Thymus (tissue), 11 donors: Measurements from ENCODE around the gene NPTX1. TPM values are rescaled to one million over a fixed set of nuclear protein-coding genes. Genes with fewer than 3 reads are reported as not detected.

ENCODE experiments used
- DNase-seq, 9 donors: peaks; one replicate each; pipeline ENCODE4 v3.0.0-alpha.2; 2013; ENCODE audit warnings: low spot score in 9 of 9, low read depth in 6 of 9, missing footprints in 1 of 9
- H3K27ac ChIP-seq, 2 donors: one replicate each; pipeline ENCODE4 v1.5.1; 2013; ENCODE audit warnings: control low read depth in 1 of 2, low read depth in 1 of 2, low read length in 1 of 2, mild to moderate bottlenecking in 1 of 2, moderate library complexity in 1 of 2
- H3K27me3 ChIP-seq, 2 donors: one replicate each; pipeline ENCODE4 v1.5.1; 2013; ENCODE audit warnings: low read length in 1 of 2; ENCODE audit not compliant: control insufficient read depth in 2 of 2, insufficient read depth in 1 of 2
- H3K36me3 ChIP-seq, 2 donors: one replicate each; pipeline ENCODE4 v1.5.1; 2013; ENCODE audit warnings: low read length in 1 of 2, mild to moderate bottlenecking in 1 of 2, moderate library complexity in 1 of 2; ENCODE audit not compliant: control insufficient read depth in 2 of 2, insufficient read depth in 2 of 2
- H3K4me1 ChIP-seq, 2 donors: one replicate each; pipeline ENCODE4 v1.5.1; 2013; ENCODE audit warnings: low read length in 2 of 2; ENCODE audit not compliant: control insufficient read depth in 2 of 2, insufficient read depth in 2 of 2
- H3K4me3 ChIP-seq, 2 donors: one replicate each; pipeline ENCODE4 v1.5.1; 2013; ENCODE audit warnings: low read length in 2 of 2, control low read depth in 1 of 2, mild to moderate bottlenecking in 1 of 2
- H3K9me3 ChIP-seq, 2 donors: one replicate each; pipeline ENCODE4 v1.5.1; 2013; ENCODE audit warnings: low read length in 1 of 2, mild to moderate bottlenecking in 1 of 2; ENCODE audit not compliant: control insufficient read depth in 2 of 2, insufficient read depth in 1 of 2
- WGBS: extraction: QIAGEN DNeasy Blood & Tissue Kit; methylation state at CpG from one replicate; pipeline ENCODE4 v1.1.7; 2013; 5-methylcytosine and 5-hydroxymethylcytosine counted together
- polyA plus RNA-seq: library from polyadenylated mRNA; stranded (reverse); fragments of 200-250 nt; gene quantifications from one replicate; pipeline ENCODE4 v1.2.3, GENCODE V29; 2013
- total RNA-seq: library from RNA; stranded (reverse); fragments of 120-200 nt; gene quantifications from one replicate; pipeline ENCODE4 v1.2.4, GENCODE V29; 2013
- donor health status: healthy.

Gene NPTX1
- total and polyA plus RNA-seq, 2 donors = 1.0 to 8.3 TPM

GRCh38 chr17:80422981-80423380 lies 53.4 kb downstream of the NPTX1 start:
- Histone ChIP-seq H3K4me3 (no peak overlapping the region), H3K36me3 (no peaks in the 10 kb centered on the region), H3K27ac (no peak overlapping the region), H3K9me3 (no peaks in the 10 kb centered on the region), H3K27me3 (no peaks in the 10 kb centered on the region), H3K4me1 (peaks cover 6% of the 10 kb centered on the region in 2 donors)
- 87% methylated on average over 20 of the region's 20 CpGs for WGBS
- no peak for DNase-seq

GRCh38 chr17:80422276-80422675 lies 54.1 kb downstream of the NPTX1 start:
- WGBS = 92% methylated on average over 18 of the region's 18 CpGs
- no peak overlapping the region for H3K4me3 ChIP-seq
- no peak overlapping the region for H3K27ac ChIP-seq
- H3K4me1 ChIP-seq = peaks cover 6% of the 10 kb centered on the region in 2 donors
- peaks cover 2 to 4% of the 10 kb centered on the region in 2 donors for H3K36me3 ChIP-seq
- DNase-seq = no peak
- H3K27me3 ChIP-seq = no peaks in the 10 kb centered on the region
- no peaks in the 10 kb centered on the region for H3K9me3 ChIP-seq

- no peaks in the 10 kb centered on the region for H3K9me3 ChIP-seq
- peaks cover 4 to 10% of the 10 kb centered on the region in 2 donors for H3K4me1 ChIP-seq
- no peak overlapping the region for H3K4me3 ChIP-seq
- 94% methylated on average over 20 of the region's 20 CpGs for WGBS
- no peak overlapping the region for H3K27ac ChIP-seq
- H3K36me3 ChIP-seq = peaks cover 4 to 5% of the 10 kb centered on the region in 2 donors
- H3K27me3 ChIP-seq = no peaks in the 10 kb centered on the region
- no peak for DNase-seq
Observed at GRCh38 chr17:80421381-80422090, 54.9 kb downstream of the NPTX1 start.

GRCh38 chr17:80419255-80419654 lies 57.2 kb downstream of the NPTX1 start:
- WGBS = 98% methylated on average over 11 of the region's 11 CpGs
- Histone ChIP-seq H3K4me1 (peaks cover 4 to 19% of the 10 kb centered on the region in 2 donors), H3K27me3 (peaks cover 4 to 16% of the 10 kb centered on the region in 2 donors)

DNA sequence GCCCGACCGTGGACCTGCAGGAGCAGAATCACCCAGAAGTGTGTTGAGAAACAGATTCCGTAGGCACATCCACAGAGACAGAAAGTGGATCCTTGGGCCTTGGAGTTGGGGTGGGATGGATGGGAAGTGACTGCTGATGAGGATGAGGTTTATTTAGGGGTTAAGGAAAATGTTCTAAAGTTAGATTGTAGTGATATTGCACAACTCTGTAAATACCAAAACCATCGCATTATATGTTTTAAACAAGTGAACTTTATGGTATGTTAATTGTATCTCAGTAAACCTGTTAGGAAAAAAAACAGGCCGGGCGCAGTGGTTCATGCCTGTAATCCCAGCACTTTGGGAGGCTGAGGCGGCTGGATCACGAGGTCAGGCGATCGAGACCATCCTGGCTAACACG lies 57.8 kb downstream of the NPTX1 start:
- peaks cover 4 to 21% of the 10 kb centered on the region in 2 donors for H3K4me1 ChIP-seq
- no peak for DNase-seq
- H3K27me3 ChIP-seq = peaks cover 11 to 22% of the 10 kb centered on the region in 2 donors
- no peak overlapping the region for H3K27ac ChIP-seq
- 97% methylated on average over 11 of the region's 11 CpGs for WGBS
- H3K4me3 ChIP-seq = no peak overlapping the region
- no peaks in the 10 kb centered on the region for H3K9me3 ChIP-seq
- peaks cover 4 to 5% of the 10 kb centered on the region in 2 donors for H3K36me3 ChIP-seq

More at GRCh38 chr17:80419255-80419654, 57.2 kb downstream of the NPTX1 start:
- Histone ChIP-seq H3K4me3 (no peak overlapping the region), H3K36me3 (peaks cover 4 to 5% of the 10 kb centered on the region in 2 donors), H3K27ac (no peak overlapping the region), H3K9me3 (no peaks in the 10 kb centered on the region)
- DNase-seq = no peak

Other genes with a start within 250 kb of the NPTX1 start
- 76.4 TPM for gene RNF213, start 215.8 kb downstream of the NPTX1 start, total RNA-seq
- gene RNF213, start 215.8 kb downstream of the NPTX1 start, polyA plus RNA-seq = 114 TPM
- 8.3 TPM for gene ENDOV, start 61.4 kb downstream of the NPTX1 start, total RNA-seq
- gene ENDOV, start 61.4 kb downstream of the NPTX1 start, polyA plus RNA-seq = 20.7 TPM
- gene RPTOR, start 68.2 kb upstream of the NPTX1 start, total RNA-seq = 10.3 TPM
- gene RPTOR, start 68.2 kb upstream of the NPTX1 start, polyA plus RNA-seq = 8.1 TPM